ENCODE results near the gene NTSR1.

The NTSR1 gene

DNA sequence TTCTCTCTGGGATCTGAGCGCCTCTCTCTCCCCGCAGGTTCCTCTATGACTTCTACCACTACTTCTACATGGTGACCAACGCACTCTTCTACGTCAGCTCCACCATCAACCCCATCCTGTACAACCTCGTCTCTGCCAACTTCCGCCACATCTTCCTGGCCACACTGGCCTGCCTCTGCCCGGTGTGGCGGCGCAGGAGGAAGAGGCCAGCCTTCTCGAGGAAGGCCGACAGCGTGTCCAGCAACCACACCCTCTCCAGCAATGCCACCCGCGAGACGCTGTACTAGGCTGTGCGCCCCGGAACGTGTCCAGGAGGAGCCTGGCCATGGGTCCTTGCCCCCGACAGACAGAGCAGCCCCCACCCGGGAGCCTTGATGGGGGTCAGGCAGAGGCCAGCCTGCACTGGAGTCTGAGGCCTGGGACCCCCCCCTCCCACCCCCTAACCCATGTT, 51.4 kb downstream of the NTSR1 start:
- no peak for DNase-seq

GRCh38 chr20:62760471-62760855, 51.8 kb downstream of the NTSR1 start:
- DNase-seq = no peak

GRCh38 chr20:62760856-62761758, 52.5 kb downstream of the NTSR1 start:
- DNase-seq = no peak

- no peak for DNase-seq
Observed at GRCh38 chr20:62761759-62762131, 53.1 kb downstream of the NTSR1 start.

DNA sequence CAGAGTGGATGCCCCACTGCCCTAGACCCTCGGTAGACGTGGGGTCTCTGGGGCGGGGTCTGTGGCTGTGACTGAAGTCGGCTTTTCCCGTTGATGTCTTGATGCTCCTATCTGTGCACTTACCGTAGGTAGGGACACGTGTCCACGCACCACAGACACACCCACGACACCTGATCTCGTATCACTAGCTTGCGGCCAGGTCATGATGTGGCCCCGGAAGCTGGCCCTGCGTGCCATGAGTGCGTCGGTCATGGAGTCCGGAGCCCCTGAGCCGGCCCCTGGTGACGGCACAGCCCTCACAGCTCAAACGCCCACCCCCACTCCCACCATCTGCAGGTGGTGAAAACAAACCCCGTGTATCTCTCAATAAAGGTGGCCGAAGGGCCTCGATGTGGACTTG, 53.7 kb downstream of the NTSR1 start:
- DNase-seq = no peak

DNA sequence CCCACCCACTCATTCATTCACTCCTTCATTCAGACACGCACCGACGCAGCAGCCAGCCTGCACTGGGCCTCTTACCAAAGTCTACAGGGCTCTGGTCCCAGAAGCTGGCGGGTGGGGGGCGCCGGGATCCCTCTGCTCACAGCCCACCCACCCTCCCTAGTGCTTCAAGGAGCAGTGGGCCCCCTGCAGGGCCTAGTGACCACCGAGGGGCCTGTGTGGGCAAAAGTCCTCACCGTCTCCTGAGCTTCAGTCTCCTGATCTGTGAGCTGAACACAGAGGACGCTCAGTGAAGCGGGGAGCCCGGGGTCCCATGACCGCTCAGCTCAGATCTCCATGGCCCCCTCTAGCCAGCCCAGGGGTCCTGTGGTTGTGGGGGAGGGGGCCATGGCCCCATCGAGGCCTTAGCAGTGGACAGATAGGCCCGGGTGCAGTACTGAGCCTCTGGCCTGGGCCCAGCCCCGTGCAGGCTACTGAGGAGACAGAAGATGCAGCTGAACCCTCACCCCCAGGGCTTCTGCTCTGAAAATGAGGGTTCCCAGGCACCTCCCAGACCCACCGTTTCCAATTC, 54.2 kb downstream of the NTSR1 start:
- no peak for DNase-seq

DNA sequence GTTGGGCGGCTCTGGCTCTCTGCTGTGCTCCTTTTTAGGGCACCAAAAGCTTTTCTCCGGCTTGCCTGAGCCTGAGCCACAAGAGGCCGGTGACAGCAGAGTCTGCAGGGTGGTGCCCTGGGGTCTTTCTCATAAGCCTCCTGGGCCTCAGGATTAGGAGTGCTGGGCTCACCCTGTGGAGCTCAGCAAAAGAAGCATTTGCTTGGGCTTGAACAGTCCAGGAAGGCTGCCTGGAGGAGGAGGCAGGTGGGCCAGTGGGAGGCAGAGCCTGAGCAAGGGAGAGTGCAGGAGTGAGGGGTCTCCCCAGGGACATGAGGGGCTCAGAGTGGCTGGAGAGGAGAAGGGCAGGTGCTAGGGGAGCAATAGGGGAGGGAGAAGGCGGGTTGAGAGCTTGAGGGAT, 54.8 kb downstream of the NTSR1 start:
- DNase-seq = no peak

DNA sequence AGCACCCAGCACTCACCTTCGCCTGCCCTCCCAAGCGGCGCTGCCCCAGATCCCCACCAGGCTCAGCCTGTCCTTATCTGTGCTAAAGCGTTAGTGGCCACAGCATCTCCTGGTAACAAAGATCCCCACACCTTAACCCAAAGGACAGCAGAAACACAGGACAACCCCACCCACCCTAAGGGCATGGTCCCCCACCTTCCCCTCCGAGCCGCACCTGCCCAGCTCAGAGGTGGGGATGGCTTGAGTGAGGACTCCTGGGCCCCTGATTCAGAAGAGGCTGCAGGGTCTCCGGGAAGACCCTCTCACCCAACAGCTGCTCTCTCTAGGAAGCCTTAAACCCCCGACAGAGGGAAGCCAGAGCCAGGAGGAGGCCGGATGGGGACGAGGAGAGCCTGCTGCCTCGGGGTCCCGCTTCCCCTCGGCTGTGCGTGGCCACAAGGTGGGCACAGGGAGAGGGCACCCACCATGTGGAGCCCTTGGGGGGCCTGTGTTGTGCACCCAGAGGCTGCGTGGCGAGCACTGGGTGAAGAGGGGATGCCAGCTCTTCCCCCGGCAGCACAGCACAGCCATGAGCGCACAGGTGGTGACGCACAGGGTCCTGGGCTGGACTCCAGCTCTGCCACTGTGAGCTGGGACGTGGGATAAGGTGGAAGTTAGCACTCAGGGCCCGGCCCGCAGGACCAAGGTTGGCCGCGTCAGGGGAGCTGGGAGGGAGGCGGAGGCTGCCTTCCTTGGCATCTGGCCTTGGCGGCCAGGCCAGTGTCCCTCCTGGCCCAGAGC, 55.7 kb downstream of the NTSR1 start:
- DNase-seq = no peak

GRCh38 chr20:62765021-62765420, 56.4 kb downstream of the NTSR1 start:
- no peak for DNase-seq

DNA sequence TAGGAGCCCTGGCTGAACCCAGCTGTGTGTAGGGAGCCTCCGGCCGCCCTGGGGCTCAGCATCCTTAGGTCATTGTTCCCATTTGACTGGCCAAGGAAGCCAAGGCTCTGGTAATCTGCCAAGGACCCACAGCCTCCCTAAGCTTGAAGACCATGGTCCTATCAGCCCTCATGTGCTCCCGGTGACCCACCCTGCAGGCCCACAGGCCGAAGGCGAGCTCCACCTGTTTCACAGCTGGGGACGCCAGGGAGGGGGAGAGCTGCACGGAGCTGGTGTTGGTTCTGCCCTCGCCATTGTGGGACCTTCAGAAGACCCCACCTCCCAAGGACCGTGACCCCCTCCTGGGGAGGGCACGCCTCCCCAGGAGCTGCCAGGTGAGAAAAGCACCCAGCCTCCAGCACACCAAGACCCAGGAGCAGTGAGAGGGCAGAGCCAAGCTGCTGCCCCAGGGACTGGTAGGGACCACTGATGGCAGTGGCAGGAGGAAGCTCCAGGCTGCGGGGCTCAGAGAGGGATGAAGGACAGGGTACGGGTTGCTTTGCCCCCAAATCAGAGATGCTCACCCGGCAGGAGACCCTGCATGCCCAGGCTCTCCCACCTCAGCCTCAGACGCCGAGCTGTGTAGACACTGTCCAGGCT, 56.9 kb downstream of the NTSR1 start:
- DNase-seq = no peak

GRCh38 chr20:62766071-62766450, 57.4 kb downstream of the NTSR1 start:
- DNase-seq = no peak

DNA sequence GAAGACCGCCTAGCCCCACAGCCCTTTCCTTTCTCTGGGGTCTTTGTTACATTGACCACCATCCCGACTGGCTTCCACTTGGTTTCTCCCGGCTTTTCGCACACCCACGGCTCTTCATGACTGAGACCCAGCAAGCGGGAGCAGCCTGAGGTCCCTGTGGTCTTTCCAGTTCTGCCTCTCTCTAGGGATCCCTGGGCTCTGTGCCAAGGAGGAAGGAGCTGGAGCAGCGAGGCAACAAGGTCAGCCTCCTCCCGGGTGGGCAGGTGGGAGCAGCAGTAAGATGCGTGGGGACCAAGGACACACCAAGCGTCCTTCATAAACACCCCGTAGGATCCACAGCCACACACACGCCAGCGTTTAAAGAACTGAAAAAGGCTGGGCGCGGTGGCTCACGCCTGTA, 58.1 kb downstream of the NTSR1 start:
- DNase-seq = no peak

DNA sequence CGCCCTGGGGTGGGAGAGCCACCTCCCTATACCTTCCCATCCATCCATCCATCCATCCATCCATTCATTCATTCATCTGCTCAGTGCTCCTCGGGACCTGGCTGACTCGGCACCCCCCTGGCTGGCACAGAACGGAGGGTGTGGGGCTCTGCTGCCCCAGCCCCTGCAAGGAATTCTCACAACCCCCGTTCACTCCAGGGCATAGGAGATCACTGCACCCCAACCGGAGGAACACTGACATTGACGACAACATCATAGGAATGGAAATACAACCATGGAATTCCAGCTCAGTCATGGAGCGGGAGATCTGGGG, 59.6 kb downstream of the NTSR1 start:
- DNase-seq = no peak

GRCh38 chr20:62768551-62769287, 60.1 kb downstream of the NTSR1 start:
- DNase-seq = no peak

- DNase-seq = no peak
Observed at GRCh38 chr20:62769346-62770071, 60.9 kb downstream of the NTSR1 start.

GRCh38 chr20:62770111-62770910, 61.7 kb downstream of the NTSR1 start:
- DNase-seq = no peak

DNA sequence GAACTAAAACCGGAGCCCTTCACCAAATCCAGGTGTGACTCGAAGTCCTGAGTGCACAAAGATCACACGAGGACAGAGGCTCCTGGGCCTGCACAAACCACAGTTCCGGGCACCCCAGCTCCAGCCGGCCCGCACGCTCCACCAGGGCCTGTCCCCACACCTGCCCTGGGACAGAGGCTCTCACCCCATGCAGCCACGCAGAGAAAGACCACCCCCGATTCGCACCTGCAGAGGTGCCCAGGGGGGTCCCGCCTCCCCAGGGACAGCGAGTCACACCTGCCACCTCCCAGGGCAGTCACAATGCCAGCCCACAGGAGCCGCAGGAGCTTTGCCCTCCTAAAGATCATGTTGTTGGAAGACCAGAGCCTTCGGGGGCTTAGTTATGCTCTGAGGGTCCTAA, 62.3 kb downstream of the NTSR1 start:
- DNase-seq = no peak

DNA sequence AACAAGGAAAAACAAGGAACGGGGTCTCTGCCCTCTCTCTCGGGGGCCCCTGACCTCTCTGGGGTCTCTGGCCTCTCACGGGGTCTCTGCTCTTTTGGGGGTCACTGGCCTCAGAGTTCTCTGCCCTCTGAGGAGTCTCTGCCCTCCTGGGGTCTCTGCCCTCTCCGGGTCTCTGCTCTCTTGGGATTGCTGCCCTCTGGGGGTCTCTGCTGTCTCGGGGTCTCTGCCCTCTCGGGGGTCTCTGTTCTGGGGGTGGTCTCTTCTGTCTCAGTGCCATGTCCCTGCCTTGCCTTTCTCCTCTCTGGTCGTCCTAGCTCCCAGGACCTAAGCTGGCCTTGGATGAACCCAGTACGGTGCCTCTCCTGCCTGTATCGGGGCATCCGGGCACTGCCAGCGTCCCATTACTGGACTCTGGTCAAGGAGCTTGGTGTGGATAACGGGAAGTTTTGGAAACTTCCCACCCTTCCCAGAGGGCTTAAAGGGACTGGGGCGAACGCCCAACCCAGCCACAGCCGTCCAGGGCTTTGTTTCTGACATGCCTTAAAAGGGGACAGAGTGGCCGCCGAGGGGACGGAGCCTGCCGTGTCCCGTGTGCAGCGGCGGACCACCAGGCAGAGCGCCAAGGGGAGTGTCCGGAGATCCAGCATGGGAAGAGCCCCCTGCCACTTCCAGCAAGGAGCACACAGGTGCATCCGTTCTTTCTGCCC, 62.9 kb downstream of the NTSR1 start:
- no peak for DNase-seq

- DNase-seq = no peak
Observed at GRCh38 chr20:62772103-62772611, 63.5 kb downstream of the NTSR1 start.

- DNase-seq = no peak
Observed at GRCh38 chr20:62772619-62772989, 64.0 kb downstream of the NTSR1 start.
